Heart right ventricle (tissue), 16 donors: Measurements from ENCODE around the gene ALK. TPM values are rescaled to one million over a fixed set of nuclear protein-coding genes. Genes with fewer than 3 reads are reported as not detected.

Experiments used
- ATAC-seq, 8 donors: fragments of 200-7000 bp; cut with Tn5 transposase; one replicate each; pipeline ENCODE4 v1.9.1; 2020; ENCODE audit warnings: mild to moderate bottlenecking in 8 of 8, moderate library complexity in 8 of 8, moderate number of reproducible peaks in 1 of 8
- DNase-seq, 2 donors: peaks; one replicate each; pipeline ENCODE4 v3.0.0-alpha.2; 2020
- H3K27ac ChIP-seq, 10 donors: fragments of 200-600 bp; sonication (generic) in 2 of 10; one replicate each; pipeline versions ENCODE4 v1.5.0 to v1.8.0; 2020 to 2022; ENCODE audit warnings: mild to moderate bottlenecking in 3 of 10
- H3K27me3 ChIP-seq, 7 donors: fragments of 200-600 bp; one replicate each; pipeline ENCODE4 v1.8.0; 2021 to 2022; ENCODE audit warnings: mild to moderate bottlenecking in 2 of 7
- H3K36me3 ChIP-seq, 9 donors: fragments of 200-600 bp; sonication (generic) in 1 of 9; one replicate each; pipeline versions ENCODE4 v1.5.0 to v1.8.0; 2020 to 2022; ENCODE audit warnings: mild to moderate bottlenecking in 2 of 9
- H3K4me1 ChIP-seq, 9 donors: fragments of 200-600 bp; sonication (generic) in 1 of 9; one replicate each; pipeline versions ENCODE4 v1.5.0 to v1.8.0; 2020 to 2022; ENCODE audit warnings: mild to moderate bottlenecking in 4 of 9
- H3K4me3 ChIP-seq, 10 donors: fragments of 200-600 bp; sonication (generic) in 2 of 10; one replicate each; pipeline versions ENCODE4 v1.5.0 to v1.8.0; 2020 to 2022; ENCODE audit warnings: mild to moderate bottlenecking in 7 of 10, moderate library complexity in 2 of 10
- H3K9me3 ChIP-seq, 11 donors: fragments of 200-600 bp in 10 of 11; sonication (generic) in 2 of 11; one replicate each; pipeline versions ENCODE4 v1.5.0 to v1.8.0; 2013 to 2022; ENCODE audit warnings: mild to moderate bottlenecking in 2 of 11, control low read depth in 1 of 11, moderate library complexity in 1 of 11
- WGBS, 2 donors: extraction: QIAGEN DNeasy Blood & Tissue Kit; methylation state at CpG; one replicate each; pipeline ENCODE4 v1.1.7; 2013; ENCODE audit warnings: inconsistent platforms in 1 of 2; 5-methylcytosine and 5-hydroxymethylcytosine counted together
- intact Hi-C, 10 donors: fragments of 100-400 bp; cut with DNase I; formaldehyde crosslinking; loops; one replicate each; pipeline versions ENCODE4 v1.11.1 to v1.14.2; 2022
- polyA plus RNA-seq, 2 donors: library from polyadenylated mRNA; stranded (reverse); fragments of 200-250 nt; gene quantifications; one replicate each; pipeline ENCODE4 v1.2.3, GENCODE V29; 2013
- total RNA-seq, 10 donors: library from RNA; stranded (reverse); fragmentation: NEBNext Ultra II Directional in 3 of 10; extraction: Animal tissue kit (Norgen Biotek cat#: 25700) in 3 of 10; gene quantifications; one replicate each; pipeline versions ENCODE4 v1.2.1 to v1.2.4, GENCODE V29; 2021 to 2023
- TF ChIP-seq, protein P1 (sequence below), 9 donors: fragments of 200-600 bp; sonication (generic) in 2 of 9; IDR thresholded peaks; one replicate each; pipeline versions ENCODE4 v1.5.0 to v1.8.0; 2021 to 2022; ENCODE audit warnings: antibody characterized with exemption in 9 of 9, mild to moderate bottlenecking in 5 of 9, moderate library complexity in 1 of 9
- donor health status: Arrhythmogenic right ventricular cardiomyopathy.
- donor health status: ischemic (EF 13 %, LVEDD 7.1; RV severe dilation, severe dysfunction).
- donor health status: healthy with polysubstance abuse.
- donor health status: DM: no; HTN: yes; CAD: no.
- donor health status: DM: no; HTN: no; CAD: no.
- donor health status: ischemic (EF 25% LVEDD 6.9; RV normal size, moderate dysfunction).
- donor health status: ischemic (EF 25% LVEDD 5.7; RV mildly dilated, moderate dysfunction).
- donor health status: healthy.
- donor health status: DM: yes; HTN: yes; CAD: no.
- donor health status: Ischemic cardiomyopathy.
- donor health status: ischemic (EF 35%, LVEDD 5.7; RV mildly dilated, moderate dysfunction).
- donor health status: nonischemic (EF 11% LVEDD 7.7; RV severe dilation, severe dysfunction).
- donor health status: DM: yes; HTN: yes; CAD: no.
- donor health status: PGD.
- donor health status: ischemic (EF 29% LVEDD 5.4; RV normal size, mild dysfunction).
- donor health status: nonischemic (EF 23%, LVEDD 6.1; RV moderate dilation, normal function).

ALK gene
- total and polyA plus RNA-seq, 12 donors, result 0.01 to 0.24 (median 0.08) TPM; not detected in 7

DNA sequence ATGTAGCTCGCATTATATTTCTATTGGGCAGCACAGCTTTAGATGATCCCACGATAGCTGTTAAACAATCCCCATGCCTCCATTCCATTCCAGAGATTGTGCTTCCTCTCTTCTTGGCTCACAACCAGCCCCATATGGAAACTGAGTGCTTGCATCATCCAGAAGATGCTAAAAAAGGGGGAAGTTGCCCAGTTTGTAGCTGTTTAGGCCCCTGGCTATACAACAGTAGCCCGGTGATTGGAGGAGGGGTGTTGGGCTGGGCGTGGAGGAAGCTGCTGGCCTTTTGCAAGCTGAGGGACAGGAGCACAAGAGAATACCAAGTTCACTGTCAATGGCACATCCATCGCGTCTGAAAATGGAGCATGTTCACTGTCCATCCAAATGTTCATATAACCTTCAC lies 360.2 kb downstream of the ALK start:
- Histone ChIP-seq H3K27ac (no peak overlapping the region), H3K4me3 (no peak overlapping the region), H3K27me3 (peaks cover 0 to 2% (median 0%) of the 10 kb centered on the region in 7 donors), H3K4me1 (peaks cover 0 to 3% (median 0%) of the 10 kb centered on the region in 9 donors), H3K36me3 (no peaks in the 10 kb centered on the region), H3K9me3 (peaks cover 0 to 3% (median 0%) of the 10 kb centered on the region in 11 donors)
- WGBS, 2 donors, result 76 to 83% methylated on average over 6 of the region's 6 CpGs
- no peak for ATAC-seq
- TF ChIP-seq, protein P1, sequence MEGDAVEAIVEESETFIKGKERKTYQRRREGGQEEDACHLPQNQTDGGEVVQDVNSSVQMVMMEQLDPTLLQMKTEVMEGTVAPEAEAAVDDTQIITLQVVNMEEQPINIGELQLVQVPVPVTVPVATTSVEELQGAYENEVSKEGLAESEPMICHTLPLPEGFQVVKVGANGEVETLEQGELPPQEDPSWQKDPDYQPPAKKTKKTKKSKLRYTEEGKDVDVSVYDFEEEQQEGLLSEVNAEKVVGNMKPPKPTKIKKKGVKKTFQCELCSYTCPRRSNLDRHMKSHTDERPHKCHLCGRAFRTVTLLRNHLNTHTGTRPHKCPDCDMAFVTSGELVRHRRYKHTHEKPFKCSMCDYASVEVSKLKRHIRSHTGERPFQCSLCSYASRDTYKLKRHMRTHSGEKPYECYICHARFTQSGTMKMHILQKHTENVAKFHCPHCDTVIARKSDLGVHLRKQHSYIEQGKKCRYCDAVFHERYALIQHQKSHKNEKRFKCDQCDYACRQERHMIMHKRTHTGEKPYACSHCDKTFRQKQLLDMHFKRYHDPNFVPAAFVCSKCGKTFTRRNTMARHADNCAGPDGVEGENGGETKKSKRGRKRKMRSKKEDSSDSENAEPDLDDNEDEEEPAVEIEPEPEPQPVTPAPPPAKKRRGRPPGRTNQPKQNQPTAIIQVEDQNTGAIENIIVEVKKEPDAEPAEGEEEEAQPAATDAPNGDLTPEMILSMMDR (IDR thresholded peaks at IDR 0.05), result no peak
- DNase-seq, result no peak
- intact Hi-C loops, result no loop called here

DNA sequence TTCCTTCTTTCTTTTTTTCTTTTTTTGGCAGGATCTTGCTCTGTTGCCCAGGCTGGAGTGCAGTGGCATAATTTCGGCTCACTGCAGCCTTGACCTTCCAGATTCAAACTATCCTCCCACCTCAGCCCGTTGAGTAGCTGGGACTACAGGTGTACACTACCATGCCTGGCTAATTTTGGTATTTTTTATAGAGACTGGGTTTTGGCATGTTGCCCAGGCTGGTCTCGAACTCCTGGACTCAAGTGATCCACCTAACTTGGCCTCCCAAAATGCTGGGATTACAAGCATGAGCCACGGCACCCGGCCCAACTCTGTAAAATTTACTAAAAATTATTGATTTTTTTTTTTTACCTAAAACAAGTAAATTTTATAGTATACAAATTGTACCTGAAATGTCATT lies 360.8 kb downstream of the ALK start:
- Histone ChIP-seq H3K36me3 (no peaks in the 10 kb centered on the region), H3K27me3 (peaks cover 0 to 8% (median 0%) of the 10 kb centered on the region in 7 donors), H3K27ac (no peak overlapping the region), H3K9me3 (peaks cover 0 to 3% (median 0%) of the 10 kb centered on the region in 11 donors), H3K4me1 (peaks cover 0 to 3% (median 0%) of the 10 kb centered on the region in 9 donors), H3K4me3 (no peak overlapping the region)
- ATAC-seq (no peak), DNase-seq (no peak)
- intact Hi-C loops, result no loop called here
- TF ChIP-seq, protein P1 (IDR thresholded peaks at IDR 0.05), result no peak
- 86 to 87% methylated on average over 5 of the region's 5 CpGs for whole genome bisulfite sequencing, 2 donors

DNA sequence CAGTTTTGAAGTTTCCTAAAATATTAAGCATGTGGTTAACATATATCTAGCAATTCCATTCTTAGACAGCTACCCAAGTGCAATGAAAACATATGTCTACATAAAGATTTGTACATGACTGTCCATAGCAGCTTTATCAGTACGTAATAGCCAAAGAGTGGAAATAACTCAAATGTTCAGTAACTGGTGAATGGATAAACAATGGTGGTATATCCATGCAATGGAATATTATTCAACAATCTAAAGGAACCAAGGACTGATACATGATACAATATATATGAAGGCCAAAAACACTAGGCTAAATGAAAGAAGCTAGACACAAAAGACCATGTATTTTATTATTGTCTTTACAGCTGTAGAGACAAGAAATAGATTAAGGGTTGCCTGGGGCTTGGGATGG lies 361.4 kb downstream of the ALK start:
- 83 to 92% methylated on average over 1 of the region's 1 CpG for WGBS, 2 donors
- ATAC-seq, result no peak

DNA sequence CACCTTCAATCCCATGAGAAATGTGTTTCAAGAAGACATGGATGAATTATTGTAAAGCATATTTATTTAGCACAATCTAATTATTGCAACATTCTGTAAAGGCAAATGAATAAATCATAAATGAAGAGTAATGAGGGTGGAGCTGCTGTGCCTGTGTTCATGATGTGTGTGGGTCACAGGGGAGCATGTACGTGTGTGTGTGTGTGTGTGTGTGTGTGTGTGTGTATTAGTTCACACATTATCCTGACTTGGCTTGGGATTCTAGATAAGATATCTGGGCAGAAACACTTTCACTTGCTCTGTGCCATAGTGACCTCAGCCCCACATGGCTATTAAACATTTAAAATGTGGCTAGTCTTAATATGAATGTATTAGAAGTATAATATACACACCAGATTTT lies 361.8 kb downstream of the ALK start:
- TF ChIP-seq, protein P1 (IDR thresholded peaks at IDR 0.05), result no peak
- intact Hi-C loops, result no loop called here
- ATAC-seq (no peak), DNase-seq (no peak)
- 47 to 78% methylated on average over 1 of the region's 1 CpG for WGBS, 2 donors
- no peak overlapping the region for H3K4me3 ChIP-seq
- peaks cover 0 to 3% (median 0%) of the 10 kb centered on the region in 9 donors for H3K4me1 ChIP-seq
- H3K36me3 ChIP-seq, result no peaks in the 10 kb centered on the region
- peaks cover 0 to 8% (median 0%) of the 10 kb centered on the region in 7 donors for H3K27me3 ChIP-seq
- H3K27ac ChIP-seq, result no peak overlapping the region
- H3K9me3 ChIP-seq, result peaks cover 0 to 3% (median 0%) of the 10 kb centered on the region in 11 donors

More for the DNA sequence above, 361.4 kb downstream of the ALK start:
- intact Hi-C loops, result no loop called here
- no peaks in the 10 kb centered on the region for H3K36me3 ChIP-seq
- H3K4me3 ChIP-seq, result no peak overlapping the region
- no peak overlapping the region for H3K27ac ChIP-seq
- peaks cover 0 to 3% (median 0%) of the 10 kb centered on the region in 9 donors for H3K4me1 ChIP-seq
- peaks cover 0 to 3% (median 0%) of the 10 kb centered on the region in 11 donors for H3K9me3 ChIP-seq
- peaks cover 0 to 8% (median 0%) of the 10 kb centered on the region in 7 donors for H3K27me3 ChIP-seq
- TF ChIP-seq, protein P1 (IDR thresholded peaks at IDR 0.05), result no peak
- DNase-seq, result no peak
